Lung (tissue), 12 donors: ENCODE results near the gene NOS1AP. TPM values are rescaled to one million over a fixed set of nuclear protein-coding genes. Genes with fewer than 3 reads are reported as not detected.

Experiments
- ATAC-seq: fragments of 200-7000 bp; cut with Tn5 transposase; one replicate; pipeline ENCODE4 v1.9.1; 2020; ENCODE audit warnings: moderate number of reproducible peaks; ENCODE audit not compliant: insufficient read depth, low FRiP score
- DNase-seq, 3 donors: peaks; one replicate each; pipeline ENCODE4 v3.0.0-alpha.2; 2013 to 2017
- H3K27ac ChIP-seq, 2 donors: one replicate each; pipeline ENCODE4 v1.5.1; 2013; ENCODE audit warnings: mild to moderate bottlenecking in 2 of 2, moderate library complexity in 2 of 2, control low read depth in 1 of 2, inconsistent platforms in 1 of 2, low read depth in 1 of 2, low read length in 1 of 2
- H3K27me3 ChIP-seq, 3 donors: one replicate each; pipeline ENCODE4 v1.5.1; 2013; ENCODE audit warnings: low read length in 2 of 3; ENCODE audit not compliant: control insufficient read depth in 3 of 3, insufficient read depth in 3 of 3
- H3K36me3 ChIP-seq, 4 donors: one replicate each; pipeline ENCODE4 v1.5.1; 2013; ENCODE audit warnings: low read length in 4 of 4, mild to moderate bottlenecking in 1 of 4, moderate library complexity in 1 of 4; ENCODE audit not compliant: control insufficient read depth in 4 of 4, insufficient read depth in 4 of 4
- H3K4me1 ChIP-seq, 5 donors: one replicate each; pipeline ENCODE4 v1.5.1; 2013; ENCODE audit warnings: low read length in 5 of 5, mild to moderate bottlenecking in 2 of 5, moderate library complexity in 1 of 5; ENCODE audit not compliant: control insufficient read depth in 5 of 5, insufficient read depth in 5 of 5
- H3K4me3 ChIP-seq: one replicate; pipeline ENCODE4 v1.5.1; 2013; ENCODE audit warnings: mild to moderate bottlenecking, control low read depth, moderate library complexity
- H3K9ac ChIP-seq, 2 donors: one replicate each; pipeline ENCODE4 v1.5.1; 2013; ENCODE audit warnings: low read length in 2 of 2, control low read depth in 1 of 2; ENCODE audit not compliant: insufficient read depth in 1 of 2
- H3K9me3 ChIP-seq, 4 donors: one replicate each; pipeline ENCODE4 v1.5.1; 2013; ENCODE audit warnings: low read length in 3 of 4, mild to moderate bottlenecking in 1 of 4, moderate library complexity in 1 of 4; ENCODE audit not compliant: control insufficient read depth in 4 of 4, insufficient read depth in 3 of 4
- CTCF ChIP-seq: IDR thresholded peaks from 2 replicates; pipeline ENCODE4 v1.5.1; 2012; ENCODE audit warnings: mild to moderate bottlenecking; ENCODE audit errors: control extremely low read depth, extremely low read depth
- WGBS, 2 donors: extraction: QIAGEN DNeasy Blood & Tissue Kit; methylation state at CpG; one replicate each; pipeline ENCODE4 v1.1.7; 2013; 5-methylcytosine and 5-hydroxymethylcytosine counted together
- polyA plus RNA-seq, 2 donors: library from polyadenylated mRNA; stranded (reverse); fragments of 200-250 nt; gene quantifications; one replicate each; pipeline ENCODE4 v1.2.1, GENCODE V29; 2013
- total RNA-seq, 2 donors: library from RNA; depleted of rRNA in 1 of 2; stranded (reverse); fragments of >200 nt in 1 of 2; gene quantifications; one replicate each; pipeline ENCODE4 v1.2.1, GENCODE V29; 2014 to 2021
- donor health status: control.
- donor health status: control.
- donor health status: Bipolar disorder and iron deficiency.
- donor health status: healthy.
- donor health status: DM: yes; HTN: yes; CAD: no.

NOS1AP gene
- total and polyA plus RNA-seq, 4 donors = 0.57 to 5.0 (median 1.2) TPM

- no peak for DNase-seq
- no peak overlapping the region for H3K9ac ChIP-seq
- TF ChIP-seq CTCF = no peak
- peaks cover 0 to 4% (median under 1%) of the 10 kb centered on the region in 4 donors for H3K9me3 ChIP-seq
- H3K4me3 ChIP-seq = no peak overlapping the region
- H3K27ac ChIP-seq = no peak overlapping the region
- peaks cover 0 to 14% (median 3%) of the 10 kb centered on the region in 5 donors for H3K4me1 ChIP-seq
- peaks cover 0 to 1% (median 0%) of the 10 kb centered on the region in 4 donors for H3K36me3 ChIP-seq
- no peak for ATAC-seq
- H3K27me3 ChIP-seq = no peaks in the 10 kb centered on the region
- 82 to 93% methylated on average over 4 of the region's 4 CpGs for WGBS, 2 donors
Observed at GRCh38 chr1:162182090-162182489, 112.6 kb downstream of the NOS1AP start.

GRCh38 chr1:162185314-162186025, 116.0 kb downstream of the NOS1AP start:
- Histone ChIP-seq H3K27me3 (no peaks in the 10 kb centered on the region), H3K9me3 (peaks cover 0 to 4% (median under 1%) of the 10 kb centered on the region in 4 donors), H3K9ac (no peak overlapping the region), H3K4me1 (peaks cover 2 to 27% (median 12%) of the 10 kb centered on the region in 5 donors), H3K36me3 (peaks cover 0 to 1% (median 0%) of the 10 kb centered on the region in 4 donors), H3K27ac (no peak overlapping the region), H3K4me3 (no peak overlapping the region)
- ATAC-seq = no peak
- 82 to 84% methylated on average over 4 of the region's 4 CpGs for WGBS, 2 donors
- no peak for DNase-seq
- TF ChIP-seq CTCF = no peak

- Histone ChIP-seq H3K9ac (no peak overlapping the region), H3K4me3 (no peak overlapping the region), H3K36me3 (no peaks in the 10 kb centered on the region), H3K27ac (no peak overlapping the region), H3K9me3 (peaks cover 0 to 4% (median under 1%) of the 10 kb centered on the region in 4 donors), H3K27me3 (no peaks in the 10 kb centered on the region), H3K4me1 (peaks cover 2 to 27% (median 12%) of the 10 kb centered on the region in 5 donors)
- DNase-seq = no peak
- WGBS, 2 donors = 53 to 70% methylated on average over 1 of the region's 1 CpG
- TF ChIP-seq CTCF = no peak
- no peak for ATAC-seq
Observed at GRCh38 chr1:162186026-162186374, 116.5 kb downstream of the NOS1AP start.
